ENCODE results near the gene TAS1R3. TPM values are rescaled to one million over a fixed set of nuclear protein-coding genes. Genes with fewer than 3 reads are reported as not detected.

Gene TAS1R3
- total and polyA plus RNA-seq, 2 donors (not counting 1 experiment from before 2014, with no cell fraction given): 4.1 to 11.7 TPM

DNA sequence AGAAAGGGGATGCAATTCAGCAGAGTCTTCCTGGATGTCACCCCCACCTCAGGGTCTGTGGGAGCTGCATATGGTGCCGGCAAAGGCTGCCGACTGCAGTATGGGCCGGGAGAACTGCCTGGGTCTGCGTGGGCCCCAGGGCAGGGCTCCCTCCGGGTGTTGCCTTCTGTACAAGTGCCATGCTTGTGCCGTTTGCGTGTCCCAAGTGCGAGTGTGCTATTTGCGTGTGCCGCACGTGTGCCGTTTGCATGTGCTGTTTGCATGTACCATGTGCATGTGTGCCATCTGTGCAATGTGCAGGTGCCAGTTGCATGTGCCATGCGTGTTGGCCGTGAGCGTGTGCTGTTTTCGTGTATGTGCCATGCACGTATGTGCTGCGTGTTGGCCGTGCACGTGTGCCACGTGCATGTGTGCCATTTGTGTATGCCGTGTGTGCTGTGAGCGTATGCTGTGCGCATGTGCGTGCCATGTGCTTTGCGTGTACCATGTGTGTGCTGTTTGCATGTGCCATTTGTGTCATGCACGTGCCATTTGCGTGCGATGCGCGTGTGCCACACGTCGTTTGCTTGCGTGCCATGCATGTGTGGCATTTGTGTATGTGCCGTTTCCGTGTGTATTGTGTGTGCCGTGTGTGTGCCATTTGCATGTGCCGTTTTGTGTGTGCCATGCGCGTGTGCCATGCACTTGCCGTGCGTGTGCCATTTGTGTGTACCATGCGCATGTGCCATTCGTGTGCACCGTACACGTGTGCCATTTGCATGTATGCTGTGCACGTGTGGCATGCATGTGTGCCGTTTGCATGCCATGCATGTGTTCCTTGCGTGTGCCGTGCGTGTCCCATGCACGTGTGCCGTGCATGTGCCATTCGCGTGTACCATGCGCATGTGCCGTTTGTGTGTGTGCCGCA lies 1.5 kb upstream of the TAS1R3 start:
- Histone ChIP-seq H3K79me2 (ENCODE audit: control insufficient read depth, insufficient read depth, low read length) (peaks cover 14% of the 10 kb centered on the region), H3K4me2 (replicated peaks; ENCODE audit: low read depth, low read length, poor library complexity, severe bottlenecking) (peak overlapping the region; percentile 51), H3K4me1 (ENCODE audit: control insufficient read depth in 2 of 2, insufficient read depth in 2 of 2, low read length in 2 of 2) (peaks cover 12 to 30% of the 10 kb centered on the region in 2 donors), H3K36me3 (replicated peaks in 1 of 2; ENCODE audit: control extremely low read depth in 1 of 2, control insufficient read depth in 1 of 2, extremely low read depth in 1 of 2, insufficient read depth in 2 of 2, low read length in 1 of 2) (peaks cover 0 to 4% of the 10 kb centered on the region in 2 experiments), H2AFZ (ENCODE audit: insufficient read depth, low read depth, low read length, poor library complexity, severe bottlenecking) (no peak overlapping the region), H3K9me3 (ENCODE audit: control extremely low read depth in 1 of 3, control insufficient read depth in 2 of 3, insufficient read depth in 1 of 3, low read length in 2 of 3) (peaks cover 0 to 16% (median 0%) of the 10 kb centered on the region in 3 donors), H3K27ac (ENCODE audit: low read length in 2 of 2) (no peak overlapping the region), H3K9ac (ENCODE audit: low read length) (no peak overlapping the region), H3K4me3 (ENCODE audit: control extremely low read depth in 1 of 5, extremely low read depth in 1 of 5, insufficient read depth in 1 of 5, low read depth in 2 of 5, low read length in 4 of 5) (no peak overlapping the region), H3K27me3 (replicated peaks in 1 of 4; ENCODE audit: control extremely low read depth in 1 of 4, control insufficient read depth in 3 of 4, insufficient read depth in 4 of 4, low read length in 3 of 4) (no peaks in the 10 kb centered on the region), H4K20me1 (ENCODE audit: control insufficient read depth, insufficient read depth, low read length, poor library complexity, severe bottlenecking) (peaks cover 15% of the 10 kb centered on the region)
- no peak overlapping the region for H3K4me3 Mint-ChIP-seq
- intact Hi-C loops (cut with micrococcal nuclease): no loop called here
- peaks cover 15% of the 10 kb centered on the region for H3K4me1 Mint-ChIP-seq
- WGBS (ENCODE audit: insufficient coverage): 97% methylated on average over 57 of the region's 58 CpGs
- TF ChIP-seq, protein P1, sequence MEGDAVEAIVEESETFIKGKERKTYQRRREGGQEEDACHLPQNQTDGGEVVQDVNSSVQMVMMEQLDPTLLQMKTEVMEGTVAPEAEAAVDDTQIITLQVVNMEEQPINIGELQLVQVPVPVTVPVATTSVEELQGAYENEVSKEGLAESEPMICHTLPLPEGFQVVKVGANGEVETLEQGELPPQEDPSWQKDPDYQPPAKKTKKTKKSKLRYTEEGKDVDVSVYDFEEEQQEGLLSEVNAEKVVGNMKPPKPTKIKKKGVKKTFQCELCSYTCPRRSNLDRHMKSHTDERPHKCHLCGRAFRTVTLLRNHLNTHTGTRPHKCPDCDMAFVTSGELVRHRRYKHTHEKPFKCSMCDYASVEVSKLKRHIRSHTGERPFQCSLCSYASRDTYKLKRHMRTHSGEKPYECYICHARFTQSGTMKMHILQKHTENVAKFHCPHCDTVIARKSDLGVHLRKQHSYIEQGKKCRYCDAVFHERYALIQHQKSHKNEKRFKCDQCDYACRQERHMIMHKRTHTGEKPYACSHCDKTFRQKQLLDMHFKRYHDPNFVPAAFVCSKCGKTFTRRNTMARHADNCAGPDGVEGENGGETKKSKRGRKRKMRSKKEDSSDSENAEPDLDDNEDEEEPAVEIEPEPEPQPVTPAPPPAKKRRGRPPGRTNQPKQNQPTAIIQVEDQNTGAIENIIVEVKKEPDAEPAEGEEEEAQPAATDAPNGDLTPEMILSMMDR (IDR thresholded peaks at IDR 0.05): no peak
- no peak for TF ChIP-seq EZH2 (IDR thresholded peaks at IDR 0.05; ENCODE audit: borderline replicate concordance, insufficient read depth, low read depth, low read length, poor library complexity, severe bottlenecking)
- DNase-seq: no peak
- CTCF ChIA-PET: no interaction called here
- H3K27ac Mint-ChIP-seq: peak overlapping the region; percentile 46
- no peaks in the 10 kb centered on the region for H3K27me3 Mint-ChIP-seq
- ATAC-seq (ENCODE audit: low read depth): no peak
- H3K9me3 Mint-ChIP-seq (ENCODE audit: insufficient read depth): no peaks in the 10 kb centered on the region
- POLR2A ChIA-PET: no interaction called here
